ENCODE results near the gene ADARB2.

ADARB2 gene

DNA sequence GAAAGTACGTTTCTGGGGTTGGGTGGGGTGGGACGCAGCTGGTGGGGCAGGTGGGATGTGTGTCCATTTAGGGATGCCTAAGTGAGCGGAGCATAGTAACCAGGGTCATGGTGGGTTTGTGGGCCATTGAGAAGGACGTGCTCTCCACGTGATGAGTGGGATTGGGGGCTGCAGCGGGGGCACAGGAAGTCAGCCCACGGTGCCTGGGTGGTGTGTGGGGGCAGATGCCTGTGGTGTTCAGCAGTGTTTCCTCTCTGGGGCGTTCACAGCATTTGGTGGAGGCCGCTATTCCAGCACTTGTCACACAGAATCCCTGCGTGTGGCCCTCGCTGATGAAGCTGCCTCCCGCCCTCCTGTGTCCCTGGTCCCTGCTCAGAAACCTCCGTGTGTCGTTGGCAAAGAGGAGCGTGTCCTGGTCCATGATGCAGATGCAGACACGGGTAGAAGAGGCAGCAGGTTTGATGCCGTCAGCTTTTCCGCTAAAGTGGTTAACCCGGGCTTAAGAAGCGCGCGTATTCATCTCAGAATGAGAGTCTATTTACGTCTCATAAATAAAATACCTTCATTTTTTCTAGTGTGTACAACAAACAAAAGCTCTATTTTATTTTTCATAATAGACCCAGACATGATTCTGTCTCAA lies 274.2 kb downstream of the ADARB2 start:
- H3K27ac ChIP-seq (replicated peaks; ENCODE audit: low read length) = no peak overlapping the region
- no peak overlapping the region for H2BK5ac ChIP-seq (ENCODE audit: low read length)
- no peak overlapping the region for H2BK12ac ChIP-seq (ENCODE audit: low read length)
- no peak overlapping the region for H4K91ac ChIP-seq (ENCODE audit: low read depth, low read length, poor library complexity)
- H2AK5ac ChIP-seq (ENCODE audit: low read depth, low read length) = peak overlapping the region; percentile 69
- no CpG with 5 or more reads among the region's 23 CpGs for WGBS, 2 donors (ENCODE audit: extremely low coverage in 2 of 2, insufficient read length in 2 of 2, insufficient replicate concordance in 1 of 2)
- peak overlapping the region; percentile 83 for H3K18ac ChIP-seq (ENCODE audit: low read length)
- DNase-seq (ENCODE audit: low spot score) = no peak
- no peak overlapping the region for H3K9ac ChIP-seq (ENCODE audit: low read depth, low read length, poor library complexity)
- H2BK120ac ChIP-seq (ENCODE audit: low read depth, low read length) = no peak overlapping the region
- peaks cover 0 to 2% of the 10 kb centered on the region in 2 donors for H3K36me3 ChIP-seq (replicated peaks in 1 of 2; ENCODE audit: control insufficient read depth in 2 of 2, insufficient read depth in 2 of 2, low read length in 2 of 2)
- H3K23ac ChIP-seq (ENCODE audit: low read depth, low read length, poor library complexity) = no peak overlapping the region
- no peak overlapping the region for H3K4me2 ChIP-seq (ENCODE audit: insufficient read depth, low read length, poor library complexity, severe bottlenecking)
- no peak overlapping the region for H3K4ac ChIP-seq (ENCODE audit: low read length)
- H2AFZ ChIP-seq (ENCODE audit: low read length) = no peak overlapping the region
- H2BK15ac ChIP-seq (ENCODE audit: low read length) = peak overlapping the region; percentile 81
- peaks cover 0 to 11% of the 10 kb centered on the region in 2 donors for H3K4me1 ChIP-seq (ENCODE audit: control insufficient read depth in 2 of 2, insufficient read depth in 1 of 2, low read depth in 1 of 2, low read length in 2 of 2)
- H3K27me3 ChIP-seq (ENCODE audit: control insufficient read depth in 3 of 3, insufficient read depth in 3 of 3, low read depth in 1 of 3, low read length in 3 of 3) = peaks cover 0 to 2% (median 0%) of the 10 kb centered on the region in 3 experiments
- H4K8ac ChIP-seq (ENCODE audit: low read depth, low read length) = no peak overlapping the region
- no peaks in the 10 kb centered on the region for H3K9me3 ChIP-seq (replicated peaks in 1 of 2; ENCODE audit: control insufficient read depth in 2 of 2, insufficient read depth in 1 of 2, low read depth in 1 of 2, low read length in 2 of 2)
- H3K14ac ChIP-seq (ENCODE audit: low read length) = peak overlapping the region; percentile 17
- no peaks in the 10 kb centered on the region for H3K79me1 ChIP-seq (ENCODE audit: low read depth, low read length)
- H3K4me3 ChIP-seq (ENCODE audit: low read length in 2 of 2) = no peak overlapping the region

DNA sequence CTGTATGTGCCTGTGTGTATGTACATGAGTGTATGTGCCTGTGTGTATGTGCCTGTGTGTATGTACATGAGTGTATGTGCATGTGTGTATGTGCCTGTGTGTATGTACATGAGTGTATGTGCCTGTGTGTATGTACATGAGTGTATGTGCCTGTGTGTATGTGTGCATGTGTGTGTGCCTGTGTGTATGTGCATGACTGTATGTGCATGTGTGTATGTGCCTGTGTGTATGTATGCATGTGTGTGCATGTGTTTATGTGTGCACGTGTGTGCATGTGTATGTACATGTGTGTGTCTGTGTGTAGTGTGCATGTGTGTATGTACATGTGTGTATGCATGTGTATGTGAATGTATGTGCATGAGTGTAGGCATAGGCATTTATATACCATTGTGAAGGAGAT lies 274.8 kb downstream of the ADARB2 start:
- DNase-seq (ENCODE audit: low spot score) = no peak
- peak overlapping the region; percentile 5 for H3K23ac ChIP-seq (ENCODE audit: low read depth, low read length, poor library complexity)
- no peak overlapping the region for H2BK5ac ChIP-seq (ENCODE audit: low read length)
- no peaks in the 10 kb centered on the region for H3K79me1 ChIP-seq (ENCODE audit: low read depth, low read length)
- peak overlapping the region in 1 of 2 donors; percentile 70 for H3K4me3 ChIP-seq (ENCODE audit: low read length in 2 of 2)
- peak overlapping the region; percentile 53 for H3K9ac ChIP-seq (ENCODE audit: low read depth, low read length, poor library complexity)
- no peaks in the 10 kb centered on the region for H3K9me3 ChIP-seq (replicated peaks in 1 of 2; ENCODE audit: control insufficient read depth in 2 of 2, insufficient read depth in 1 of 2, low read depth in 1 of 2, low read length in 2 of 2)
- H3K4me1 ChIP-seq (ENCODE audit: control insufficient read depth in 2 of 2, insufficient read depth in 1 of 2, low read depth in 1 of 2, low read length in 2 of 2) = peaks cover 0 to 11% of the 10 kb centered on the region in 2 donors
- no peak overlapping the region for H2AFZ ChIP-seq (ENCODE audit: low read length)
- H3K18ac ChIP-seq (ENCODE audit: low read length) = no peak overlapping the region
- peaks cover 0 to 2% of the 10 kb centered on the region in 2 donors for H3K36me3 ChIP-seq (replicated peaks in 1 of 2; ENCODE audit: control insufficient read depth in 2 of 2, insufficient read depth in 2 of 2, low read length in 2 of 2)
- H2BK12ac ChIP-seq (ENCODE audit: low read length) = no peak overlapping the region
- H3K4ac ChIP-seq (ENCODE audit: low read length) = peak overlapping the region; percentile 24
- H3K27ac ChIP-seq (replicated peaks; ENCODE audit: low read length) = no peak overlapping the region
- no peak overlapping the region for H2AK5ac ChIP-seq (ENCODE audit: low read depth, low read length)
- peaks cover 0 to 2% (median 0%) of the 10 kb centered on the region in 3 experiments for H3K27me3 ChIP-seq (ENCODE audit: control insufficient read depth in 3 of 3, insufficient read depth in 3 of 3, low read depth in 1 of 3, low read length in 3 of 3)
- H2BK15ac ChIP-seq (ENCODE audit: low read length) = peak overlapping the region; percentile 23
- no peak overlapping the region for H4K91ac ChIP-seq (ENCODE audit: low read depth, low read length, poor library complexity)
- no peak overlapping the region for H4K8ac ChIP-seq (ENCODE audit: low read depth, low read length)
- H3K4me2 ChIP-seq (ENCODE audit: insufficient read depth, low read length, poor library complexity, severe bottlenecking) = no peak overlapping the region
- no CpG with 5 or more reads among the region's 1 CpG for WGBS, 2 donors (ENCODE audit: extremely low coverage in 2 of 2, insufficient read length in 2 of 2, insufficient replicate concordance in 1 of 2)
- no peak overlapping the region for H2BK120ac ChIP-seq (ENCODE audit: low read depth, low read length)
- H3K14ac ChIP-seq (ENCODE audit: low read length) = no peak overlapping the region

GRCh38 chr10:1462032-1462431 lies 275.3 kb downstream of the ADARB2 start:
- H2BK5ac ChIP-seq (ENCODE audit: low read length) = no peak overlapping the region
- no peak for DNase-seq (ENCODE audit: low spot score)
- H4K8ac ChIP-seq (ENCODE audit: low read depth, low read length) = no peak overlapping the region
- H3K18ac ChIP-seq (ENCODE audit: low read length) = peak overlapping the region; percentile 21
- peak overlapping the region; percentile 24 for H3K4ac ChIP-seq (ENCODE audit: low read length)
- no peak overlapping the region for H3K4me2 ChIP-seq (ENCODE audit: insufficient read depth, low read length, poor library complexity, severe bottlenecking)
- H3K14ac ChIP-seq (ENCODE audit: low read length) = no peak overlapping the region
- no peak overlapping the region for H2BK12ac ChIP-seq (ENCODE audit: low read length)
- peak overlapping the region; percentile 23 for H2BK15ac ChIP-seq (ENCODE audit: low read length)
- peaks cover 0 to 2% of the 10 kb centered on the region in 2 donors for H3K36me3 ChIP-seq (replicated peaks in 1 of 2; ENCODE audit: control insufficient read depth in 2 of 2, insufficient read depth in 2 of 2, low read length in 2 of 2)
- no CpG with 5 or more reads among the region's 5 CpGs for WGBS, 2 donors (ENCODE audit: extremely low coverage in 2 of 2, insufficient read length in 2 of 2, insufficient replicate concordance in 1 of 2)
- H3K4me3 ChIP-seq (ENCODE audit: low read length in 2 of 2) = no peak overlapping the region
- H3K9ac ChIP-seq (ENCODE audit: low read depth, low read length, poor library complexity) = no peak overlapping the region
- H3K4me1 ChIP-seq (ENCODE audit: control insufficient read depth in 2 of 2, insufficient read depth in 1 of 2, low read depth in 1 of 2, low read length in 2 of 2) = peaks cover 0 to 11% of the 10 kb centered on the region in 2 donors
- peak overlapping the region; percentile 5 for H3K23ac ChIP-seq (ENCODE audit: low read depth, low read length, poor library complexity)
- H4K91ac ChIP-seq (ENCODE audit: low read depth, low read length, poor library complexity) = no peak overlapping the region
- H3K27me3 ChIP-seq (ENCODE audit: control insufficient read depth in 3 of 3, insufficient read depth in 3 of 3, low read depth in 1 of 3, low read length in 3 of 3) = peaks cover 0 to 2% (median 0%) of the 10 kb centered on the region in 3 experiments
- H2BK120ac ChIP-seq (ENCODE audit: low read depth, low read length) = no peak overlapping the region
- no peak overlapping the region for H2AK5ac ChIP-seq (ENCODE audit: low read depth, low read length)
- H3K9me3 ChIP-seq (replicated peaks in 1 of 2; ENCODE audit: control insufficient read depth in 2 of 2, insufficient read depth in 1 of 2, low read depth in 1 of 2, low read length in 2 of 2) = no peaks in the 10 kb centered on the region
- no peak overlapping the region for H2AFZ ChIP-seq (ENCODE audit: low read length)
- H3K27ac ChIP-seq (replicated peaks; ENCODE audit: low read length) = no peak overlapping the region
- H3K79me1 ChIP-seq (ENCODE audit: low read depth, low read length) = no peaks in the 10 kb centered on the region

GRCh38 chr10:1461016-1461415 lies 276.3 kb downstream of the ADARB2 start:
- Histone ChIP-seq H3K4me1 (ENCODE audit: control insufficient read depth in 2 of 2, insufficient read depth in 1 of 2, low read depth in 1 of 2, low read length in 2 of 2) (peaks cover 0 to 10% of the 10 kb centered on the region in 2 donors), H3K18ac (ENCODE audit: low read length) (no peak overlapping the region), H3K23ac (ENCODE audit: low read depth, low read length, poor library complexity) (no peak overlapping the region), H3K4me2 (ENCODE audit: insufficient read depth, low read length, poor library complexity, severe bottlenecking) (no peak overlapping the region), H2AFZ (ENCODE audit: low read length) (no peak overlapping the region), H3K36me3 (replicated peaks in 1 of 2; ENCODE audit: control insufficient read depth in 2 of 2, insufficient read depth in 2 of 2, low read length in 2 of 2) (peaks cover 0 to 2% of the 10 kb centered on the region in 2 donors), H3K14ac (ENCODE audit: low read length) (no peak overlapping the region), H3K4ac (ENCODE audit: low read length) (no peak overlapping the region), H4K8ac (ENCODE audit: low read depth, low read length) (no peak overlapping the region), H3K27ac (replicated peaks; ENCODE audit: low read length) (no peak overlapping the region), H2BK120ac (ENCODE audit: low read depth, low read length) (no peak overlapping the region), H3K9ac (ENCODE audit: low read depth, low read length, poor library complexity) (no peak overlapping the region), H3K9me3 (replicated peaks in 1 of 2; ENCODE audit: control insufficient read depth in 2 of 2, insufficient read depth in 1 of 2, low read depth in 1 of 2, low read length in 2 of 2) (no peaks in the 10 kb centered on the region), H3K27me3 (ENCODE audit: control insufficient read depth in 3 of 3, insufficient read depth in 3 of 3, low read depth in 1 of 3, low read length in 3 of 3) (peaks cover 0 to 2% (median 0%) of the 10 kb centered on the region in 3 experiments), H2BK15ac (ENCODE audit: low read length) (no peak overlapping the region), H2BK5ac (ENCODE audit: low read length) (no peak overlapping the region), H2BK12ac (ENCODE audit: low read length) (no peak overlapping the region), H4K91ac (ENCODE audit: low read depth, low read length, poor library complexity) (no peak overlapping the region), H2AK5ac (ENCODE audit: low read depth, low read length) (no peak overlapping the region), H3K79me1 (ENCODE audit: low read depth, low read length) (no peaks in the 10 kb centered on the region), H3K4me3 (ENCODE audit: low read length in 2 of 2) (no peak overlapping the region)
- DNase-seq (ENCODE audit: low spot score) = no peak
- WGBS, 2 donors (ENCODE audit: extremely low coverage in 2 of 2, insufficient read length in 2 of 2, insufficient replicate concordance in 1 of 2) = no CpG with 5 or more reads among the region's 9 CpGs
